ENCODE results near the gene MBTPS1.

The MBTPS1 gene

DNA sequence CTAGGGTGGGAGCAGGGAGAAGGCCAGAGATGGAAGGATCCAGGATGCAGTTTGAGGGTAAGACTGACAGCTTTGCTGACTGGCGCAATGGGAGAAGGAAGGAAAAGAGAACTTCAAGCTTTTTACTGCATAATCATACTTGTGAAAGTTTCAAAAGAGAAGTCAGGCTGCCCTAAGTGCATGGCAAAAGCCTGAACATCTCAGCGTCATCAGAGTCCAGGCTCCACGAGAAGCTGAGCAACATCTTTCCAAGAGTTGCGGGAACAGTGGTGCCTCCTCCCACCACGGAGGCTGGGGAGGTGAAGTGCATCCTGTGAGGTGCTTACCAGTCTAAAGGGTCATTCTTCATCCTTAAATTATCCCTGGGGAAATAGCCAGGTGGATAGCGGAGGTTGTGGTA, 47.2 kb downstream of the MBTPS1 start:
- no peak for DNase-seq

DNA sequence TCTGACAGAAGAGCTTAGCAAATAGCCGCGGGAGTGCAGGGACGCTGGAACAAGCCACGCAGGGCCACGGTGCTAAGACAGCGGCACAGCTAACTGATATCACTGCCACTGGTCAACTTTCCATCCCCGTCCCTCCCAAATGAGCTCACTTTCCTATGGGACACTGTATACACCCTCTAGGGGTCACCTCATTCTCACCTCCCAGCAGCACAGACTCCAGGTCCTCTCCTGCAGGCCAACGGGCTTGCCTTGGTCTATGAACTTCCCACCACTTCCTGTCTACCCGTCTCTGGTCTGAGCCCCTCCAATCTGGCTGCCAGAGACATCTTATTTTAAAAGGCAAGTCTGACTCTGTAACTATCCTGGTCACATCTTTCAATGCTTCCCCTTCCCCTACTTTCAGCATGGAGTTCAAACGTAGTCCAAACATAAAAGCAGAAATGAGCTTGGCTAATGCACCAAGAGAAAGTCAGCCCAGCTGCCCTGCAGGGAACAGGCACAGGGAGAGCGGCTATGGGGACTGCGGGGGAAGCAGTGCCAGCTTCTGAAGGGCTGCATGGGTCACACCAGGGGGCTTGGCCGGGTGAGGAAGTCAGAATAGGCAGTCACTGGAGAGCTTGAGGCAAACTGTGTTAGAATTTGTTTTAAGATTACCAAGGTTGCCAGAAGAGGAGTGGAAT, 47.8 kb downstream of the MBTPS1 start:
- no peak for DNase-seq

DNA sequence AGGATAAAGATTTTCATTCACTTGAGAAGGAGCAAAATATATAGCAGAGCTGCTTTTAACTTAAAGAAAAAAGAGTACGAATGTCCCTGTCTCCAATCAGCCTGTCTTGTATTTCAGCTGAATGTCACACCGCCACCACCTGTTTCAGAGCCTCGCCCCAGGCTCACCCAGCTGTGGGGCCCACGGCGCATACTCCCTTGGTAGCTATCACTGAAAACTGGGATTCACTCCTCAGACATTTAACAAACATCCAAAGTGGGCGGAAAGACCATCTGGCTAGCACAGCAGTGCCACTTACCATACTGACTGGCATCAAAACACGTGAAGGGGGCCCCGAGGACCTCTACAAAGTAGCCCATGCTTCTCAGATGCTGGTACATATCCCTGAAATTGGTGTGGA, 48.7 kb downstream of the MBTPS1 start:
- DNase-seq, result no peak

DNA sequence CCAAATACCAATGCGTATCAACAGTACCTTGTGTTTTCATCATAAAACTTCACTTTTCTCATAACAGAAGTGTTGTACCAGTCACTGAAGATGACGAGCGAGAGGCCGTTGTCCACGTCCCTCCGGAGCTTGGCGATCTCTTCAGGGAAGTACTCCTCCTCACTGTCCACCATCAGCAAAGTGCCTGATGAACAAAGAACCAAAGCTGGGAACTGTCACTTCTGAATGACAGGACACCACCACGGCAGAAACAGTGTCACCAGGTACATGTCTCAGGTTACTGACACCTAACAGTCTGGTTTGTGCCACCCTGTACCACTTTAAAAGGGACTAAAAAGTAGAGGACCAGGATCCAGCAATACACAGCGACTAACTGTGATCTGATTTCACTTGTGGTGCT, 49.1 kb downstream of the MBTPS1 start:
- no peak for DNase-seq

DNA sequence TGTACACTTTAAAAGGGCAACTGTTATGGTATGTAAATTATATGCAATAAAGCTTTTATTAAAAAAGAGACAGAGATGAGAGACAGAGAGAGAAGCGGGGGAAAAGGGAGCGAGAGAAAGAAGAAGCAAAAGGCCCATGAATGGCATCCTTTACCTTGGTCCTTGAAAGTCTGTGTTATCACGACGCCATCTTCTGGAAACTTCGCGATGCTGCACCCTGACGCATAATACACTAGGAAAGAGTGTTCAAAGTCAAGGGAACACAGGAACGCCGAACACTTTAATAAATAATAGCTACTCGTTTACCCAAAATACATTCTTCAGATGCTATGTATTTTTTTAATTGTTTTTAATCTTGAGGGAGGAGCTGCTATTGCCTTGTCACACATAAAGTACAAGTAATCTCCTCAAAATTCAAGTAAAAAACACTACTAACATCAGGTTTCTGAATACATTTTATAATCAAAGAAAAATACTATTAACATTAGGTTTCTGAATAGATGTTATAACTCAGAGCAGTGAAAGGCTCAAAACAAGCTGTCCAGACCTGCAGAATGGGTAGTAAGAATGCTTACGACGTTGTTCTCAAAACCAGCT, 51.1 kb downstream of the MBTPS1 start:
- DNase-seq, result no peak

DNA sequence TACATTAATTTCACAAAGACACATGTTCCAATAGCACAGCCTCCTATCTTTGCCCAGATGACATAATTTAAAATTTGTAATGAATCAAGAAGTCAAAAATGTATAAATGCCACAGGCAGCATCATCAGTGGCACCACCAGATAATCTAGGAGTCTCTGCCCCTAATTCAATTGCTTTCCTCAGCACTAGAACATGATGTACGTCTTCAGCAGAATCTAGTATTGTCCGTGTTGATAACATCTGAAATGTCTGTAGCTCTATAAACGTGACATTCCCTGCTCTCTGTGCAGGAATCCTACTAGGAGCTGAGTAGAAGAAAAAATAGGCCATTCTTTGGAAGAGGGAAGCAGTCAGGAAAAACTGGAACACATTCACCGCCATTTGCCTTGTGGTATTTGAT, 52.8 kb downstream of the MBTPS1 start:
- DNase-seq, result no peak

DNA sequence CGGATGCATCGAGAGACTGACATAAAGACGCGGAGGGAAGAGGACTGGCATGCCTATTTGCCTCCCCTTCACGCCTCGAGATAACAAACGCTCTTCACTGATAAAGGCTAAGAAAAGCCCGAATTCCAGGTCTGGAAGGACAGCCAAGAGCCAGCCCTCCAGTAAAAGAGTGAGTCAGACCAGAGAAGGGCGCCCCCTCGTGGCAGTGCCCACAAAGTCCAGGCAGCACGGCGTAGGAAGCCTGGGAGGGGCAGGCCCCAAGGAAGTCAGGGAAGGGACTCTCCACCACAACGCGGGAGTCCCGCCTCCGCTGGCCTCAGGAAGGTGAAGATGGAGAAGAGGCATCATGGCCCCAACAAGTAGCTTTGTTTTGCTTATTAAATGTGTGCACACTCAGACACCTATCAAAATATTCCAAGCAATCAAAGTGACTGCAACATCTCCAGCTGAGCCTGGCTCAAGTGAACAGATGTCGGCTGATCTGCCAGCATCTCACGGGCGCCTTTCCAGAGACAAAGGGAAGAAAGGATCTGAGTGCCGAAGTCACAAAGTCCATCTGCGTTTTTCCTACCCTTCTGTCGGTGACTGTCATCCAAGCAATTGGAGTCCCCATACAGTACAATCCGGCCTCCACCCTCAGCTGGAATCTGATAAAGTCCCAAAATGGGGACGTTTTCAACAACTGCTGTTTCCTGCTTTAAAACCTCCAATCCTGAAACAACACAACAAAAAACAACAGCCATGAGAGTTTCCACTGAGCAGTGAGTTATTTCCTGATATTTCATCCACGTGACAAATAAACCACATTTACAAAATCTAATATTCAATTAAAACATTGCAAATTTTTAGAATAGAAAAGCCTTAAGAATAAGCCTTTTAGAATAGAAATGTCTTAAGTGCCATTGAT, 53.8 kb downstream of the MBTPS1 start:
- DNase-seq, result no peak

DNA sequence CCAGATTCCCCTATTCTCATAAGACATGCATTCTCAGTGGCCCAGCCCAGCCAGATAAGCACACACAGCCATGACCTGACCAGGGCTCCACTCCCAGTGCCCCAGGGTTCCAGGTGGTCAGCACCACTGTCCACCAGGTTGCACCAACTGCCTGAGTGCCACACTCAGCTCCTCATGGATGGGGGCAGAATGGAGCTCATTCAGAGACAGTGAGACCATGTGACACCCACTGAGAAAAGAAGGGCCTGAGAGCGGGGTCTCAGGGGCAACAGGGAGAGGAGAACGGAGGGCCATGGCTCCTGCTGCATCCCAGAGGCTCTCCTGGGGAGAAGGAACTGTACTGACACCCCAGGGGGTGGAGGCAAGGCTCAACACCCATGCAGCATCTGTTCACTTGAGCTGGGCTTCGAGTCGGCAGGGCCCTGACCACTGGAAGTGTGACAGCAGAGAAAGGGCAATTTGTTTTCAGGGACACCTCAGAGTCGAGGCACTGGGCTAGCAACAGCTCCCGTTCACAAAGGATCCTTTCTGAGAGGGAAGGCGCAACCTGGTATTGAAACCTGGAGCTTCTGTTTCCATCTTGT, 55.4 kb downstream of the MBTPS1 start:
- DNase-seq, result no peak

DNA sequence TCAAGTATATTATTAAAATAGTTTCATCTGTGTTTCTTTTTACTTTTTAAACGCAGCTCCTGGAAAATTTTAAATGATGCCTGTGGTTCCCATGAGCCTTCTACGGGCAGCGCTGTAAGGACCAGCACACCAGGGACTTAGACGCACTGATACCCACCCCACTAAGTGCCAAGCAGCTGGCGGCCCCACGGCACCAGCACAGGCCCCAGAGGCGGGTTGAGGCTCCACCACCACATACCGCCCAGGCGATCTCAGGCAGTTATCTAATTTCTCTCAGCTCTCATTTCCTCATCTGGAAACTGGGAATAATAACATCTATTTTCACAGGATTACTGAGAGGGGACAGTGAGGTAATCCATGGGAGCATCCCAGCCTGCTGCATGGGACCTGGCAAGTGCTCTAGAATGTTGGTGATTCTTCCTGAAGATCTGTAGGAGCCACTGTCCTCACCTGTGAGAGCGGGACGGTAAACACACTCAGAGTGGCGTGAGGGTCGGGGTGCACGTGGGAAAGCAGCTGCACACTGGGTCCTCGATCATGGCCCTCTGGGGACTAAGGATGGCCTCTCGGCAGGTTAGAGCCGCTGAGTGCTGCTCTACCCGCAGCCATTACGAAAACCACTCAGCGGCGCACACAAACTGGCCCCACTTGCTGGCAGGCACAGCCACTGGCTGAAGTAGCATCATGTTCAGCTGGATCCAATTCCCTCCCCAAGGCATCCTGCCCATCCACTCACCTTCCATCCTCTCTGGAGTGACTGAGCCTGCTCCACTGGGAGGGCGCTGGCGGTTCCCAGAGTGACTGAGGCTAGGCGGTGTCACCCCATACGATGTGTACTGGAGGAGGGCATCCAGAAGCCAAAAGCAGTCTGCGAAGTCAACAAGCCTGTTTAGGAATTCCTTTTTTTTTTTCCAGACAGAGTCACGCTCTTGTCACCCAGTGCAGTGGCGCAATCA, 56.5 kb downstream of the MBTPS1 start:
- peak; percentile 36 for DNase-seq

DNA sequence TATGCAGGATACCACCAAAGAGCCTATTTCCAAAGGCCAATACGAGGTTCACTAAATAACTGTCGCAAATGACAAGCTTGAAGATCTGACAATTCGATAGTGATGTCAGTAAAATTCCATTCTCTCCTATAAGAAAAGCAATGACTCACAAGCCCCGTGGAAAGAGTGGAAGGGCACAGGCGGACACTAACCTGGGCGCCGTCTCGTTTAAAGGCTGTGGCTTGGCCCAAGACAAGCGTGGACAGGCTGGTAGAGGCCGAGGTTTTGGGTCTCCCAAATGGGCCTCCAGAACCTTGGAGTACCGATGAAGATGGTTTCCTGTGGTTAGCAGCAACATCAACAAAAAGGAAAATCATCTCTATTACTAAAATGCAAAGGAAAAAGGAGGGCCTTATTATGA, 57.6 kb downstream of the MBTPS1 start:
- no peak for DNase-seq

DNA sequence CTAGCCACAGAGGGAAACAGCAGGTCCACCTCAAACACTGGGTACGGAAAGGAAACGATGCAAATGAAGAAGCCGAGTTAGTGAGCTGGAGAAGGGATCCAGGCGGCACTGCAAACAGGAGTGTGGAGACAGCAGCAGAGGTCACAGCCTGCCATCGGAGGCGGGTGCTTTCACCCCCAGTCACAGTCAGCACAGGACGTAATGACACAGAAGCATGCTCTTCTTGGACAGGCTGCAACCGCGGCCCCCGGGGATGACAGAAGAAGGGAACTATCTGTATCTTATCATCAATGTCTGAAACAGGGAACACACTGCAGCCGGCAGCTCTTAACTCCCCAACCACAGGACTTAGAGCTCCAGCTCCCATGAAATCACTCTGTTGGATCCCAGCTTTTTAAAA, 58.1 kb downstream of the MBTPS1 start:
- no peak for DNase-seq

DNA sequence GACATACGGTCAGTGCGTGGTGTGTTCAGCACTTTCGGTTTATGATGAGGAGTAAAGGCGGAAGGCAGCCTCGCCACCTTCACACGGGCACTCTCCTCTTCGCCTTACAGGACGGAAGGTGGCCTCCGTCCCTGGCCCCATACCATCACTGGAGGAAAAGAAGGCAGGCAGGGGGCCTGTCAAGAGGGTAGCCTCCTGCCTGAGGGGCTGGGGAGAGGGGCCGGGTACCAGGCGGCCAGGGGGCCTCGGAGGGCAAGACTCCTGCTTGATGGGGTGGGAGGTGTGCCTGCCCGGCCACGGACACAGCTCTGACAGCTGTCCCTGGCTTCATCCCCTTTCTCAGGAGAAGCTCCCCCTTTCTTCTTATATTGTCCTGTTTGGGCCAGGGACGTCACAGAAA, 58.5 kb downstream of the MBTPS1 start:
- DNase-seq, result no peak

DNA sequence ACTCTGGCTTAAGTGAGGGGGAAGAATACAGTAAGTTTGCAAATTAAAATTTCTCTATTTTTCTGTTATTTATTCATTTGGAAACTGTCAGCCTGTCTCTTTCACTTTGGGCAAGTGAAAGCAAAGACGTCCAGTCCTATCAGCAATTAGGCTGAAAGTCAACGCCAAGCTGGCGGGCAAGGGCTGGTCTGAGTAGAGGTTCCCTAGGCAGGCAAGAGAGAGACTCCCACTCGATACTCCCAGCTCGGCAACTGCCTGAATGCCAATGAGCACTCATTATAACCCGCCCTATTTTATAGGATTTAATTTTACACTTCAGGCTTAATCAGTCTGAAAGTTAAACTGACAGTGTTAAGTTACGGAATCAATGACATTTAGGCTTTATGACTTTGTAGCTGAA, 59.8 kb downstream of the MBTPS1 start:
- no peak for DNase-seq

DNA sequence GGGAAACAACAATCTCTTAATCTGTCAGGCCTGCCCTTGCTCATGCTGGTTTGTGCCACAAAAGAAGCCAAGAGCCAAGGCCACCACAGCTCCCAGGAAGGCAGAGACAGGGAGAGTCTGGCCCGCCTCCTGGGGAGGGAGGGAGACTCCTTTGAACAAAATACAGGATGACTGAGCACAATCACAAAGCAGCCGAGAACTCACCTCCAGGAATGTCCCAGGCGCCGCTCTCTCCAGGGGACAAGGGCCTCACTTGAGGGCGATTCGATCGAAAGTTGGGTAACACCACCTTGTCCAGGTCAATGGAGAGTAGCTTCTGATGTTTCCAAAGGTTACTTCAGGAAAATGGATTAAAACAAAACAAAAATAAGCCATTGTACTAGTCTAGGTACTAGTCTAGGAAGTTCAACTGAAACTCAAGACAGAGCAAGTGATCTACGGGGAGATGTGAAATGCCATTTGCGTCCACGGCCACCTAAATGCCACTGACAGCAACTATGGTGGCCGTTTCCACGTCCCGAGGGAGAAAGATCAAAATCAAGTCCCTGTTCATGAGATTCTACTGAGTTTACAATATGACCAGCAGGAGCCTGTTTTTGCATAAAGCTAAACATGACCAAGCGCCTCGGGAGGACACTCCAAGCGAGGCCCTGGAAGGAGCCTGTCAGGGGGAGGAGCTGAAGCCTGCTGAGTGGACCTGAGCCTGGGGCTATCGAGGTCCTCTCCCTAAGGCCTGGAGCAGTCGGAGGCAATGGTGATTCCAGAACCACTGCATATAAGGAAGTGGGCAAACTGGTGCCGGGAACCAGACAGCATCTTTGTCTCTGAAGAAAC, 60.7 kb downstream of the MBTPS1 start:
- no peak for DNase-seq

DNA sequence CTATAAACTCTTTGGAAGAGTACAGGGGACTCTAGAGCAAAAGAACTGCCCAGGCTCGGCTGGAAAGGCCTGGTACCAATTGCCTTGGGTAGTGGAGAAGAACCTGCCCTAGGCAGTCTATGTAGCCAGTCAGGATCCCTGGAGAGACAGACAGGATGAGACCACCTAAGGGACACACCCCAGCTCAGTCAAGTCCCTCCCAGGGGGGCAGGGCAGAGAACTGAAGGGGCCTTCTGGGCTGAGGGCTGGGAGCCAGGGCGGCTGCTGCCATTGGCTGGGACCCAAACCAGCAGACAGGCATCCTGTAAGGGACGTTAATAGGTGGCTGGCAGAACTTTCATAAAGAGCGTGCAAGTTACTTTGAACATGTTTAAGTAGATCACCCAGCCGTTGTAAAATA, 61.4 kb downstream of the MBTPS1 start:
- DNase-seq, result no peak

DNA sequence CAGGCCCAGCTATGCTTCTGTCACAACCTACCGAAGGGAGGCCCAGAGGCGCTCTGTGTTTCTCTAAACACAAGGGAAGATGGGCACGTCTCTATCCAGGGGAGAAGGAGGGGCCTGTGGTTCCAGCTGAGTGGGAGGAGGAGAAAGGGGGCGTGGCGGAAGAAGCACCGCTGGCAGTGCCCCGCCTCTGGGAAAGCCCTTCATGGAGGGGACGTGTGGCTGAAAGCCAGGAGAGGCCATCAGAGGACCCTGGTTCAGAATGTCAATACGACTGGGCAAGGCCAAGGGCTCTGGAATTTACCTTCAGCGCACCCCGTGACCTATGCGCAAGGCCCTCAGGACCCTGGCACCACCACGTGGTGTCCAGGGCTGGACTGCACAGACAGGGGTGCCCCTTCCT, 61.8 kb downstream of the MBTPS1 start:
- no peak for DNase-seq

DNA sequence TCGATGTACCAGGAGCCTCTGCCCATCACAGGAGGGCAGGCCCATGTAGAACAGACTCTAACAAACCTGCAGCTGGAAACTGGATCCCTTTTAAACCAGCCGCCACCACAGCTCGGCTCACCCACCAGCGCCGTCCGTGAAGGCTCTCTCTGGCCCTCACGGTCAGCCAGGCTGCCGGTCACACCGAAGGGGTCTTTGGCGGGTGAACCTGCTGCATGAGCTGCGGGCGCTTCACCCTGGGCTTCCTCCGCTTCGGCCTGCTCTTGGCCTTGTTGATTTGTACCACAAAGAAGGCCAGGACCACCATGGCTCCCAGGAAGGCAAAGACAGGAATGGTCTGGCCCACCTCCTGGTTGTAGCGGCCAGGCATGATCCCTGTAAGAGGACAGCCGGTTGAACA, 62.5 kb downstream of the MBTPS1 start:
- no peak for DNase-seq

DNA sequence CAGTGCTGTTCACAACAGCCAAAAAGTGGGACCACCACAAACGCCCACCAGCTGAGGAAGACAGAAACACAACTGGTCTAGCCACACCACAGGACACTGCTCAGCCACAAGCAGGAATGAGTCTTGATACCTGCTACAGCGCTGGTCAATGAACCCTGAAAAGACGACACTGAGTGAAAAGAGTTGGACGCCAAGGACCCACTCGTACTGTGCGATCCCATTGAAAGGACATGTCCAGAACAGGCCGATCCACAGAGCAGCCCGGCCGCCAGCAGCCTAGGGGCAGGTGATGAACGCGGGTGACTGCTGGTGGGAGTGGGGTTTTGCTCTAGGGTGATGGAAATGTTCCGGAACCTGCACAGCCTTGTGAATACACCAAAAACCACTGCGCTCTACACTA, 63.5 kb downstream of the MBTPS1 start:
- DNase-seq, result no peak

DNA sequence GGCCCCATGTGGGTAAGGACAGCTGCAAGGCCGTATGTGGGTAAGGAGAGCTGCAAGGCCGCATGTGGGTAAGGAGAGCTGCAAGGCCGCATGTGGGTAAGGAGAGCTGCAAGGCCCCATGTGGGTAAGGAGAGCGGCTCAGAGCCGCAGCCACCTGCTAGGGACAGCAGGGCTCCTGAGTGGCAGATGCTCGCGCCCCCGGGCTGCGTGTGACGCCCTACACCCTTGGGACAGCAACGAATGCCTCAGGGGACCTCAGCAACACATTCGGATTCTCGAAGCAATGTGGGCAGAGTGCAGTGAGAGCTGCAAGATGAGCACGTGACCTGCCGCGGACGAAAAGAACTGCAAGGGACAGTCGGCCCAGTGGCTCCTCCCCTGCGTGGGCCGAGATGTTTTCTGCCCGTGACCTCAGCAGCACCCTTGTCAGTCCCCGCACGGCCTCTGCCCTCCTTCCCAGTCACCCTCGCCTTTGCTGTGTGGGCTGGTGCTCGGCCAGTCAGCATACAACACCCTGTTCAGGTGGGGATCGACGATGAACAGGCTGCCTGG, 64.6 kb downstream of the MBTPS1 start:
- no peak for DNase-seq

DNA sequence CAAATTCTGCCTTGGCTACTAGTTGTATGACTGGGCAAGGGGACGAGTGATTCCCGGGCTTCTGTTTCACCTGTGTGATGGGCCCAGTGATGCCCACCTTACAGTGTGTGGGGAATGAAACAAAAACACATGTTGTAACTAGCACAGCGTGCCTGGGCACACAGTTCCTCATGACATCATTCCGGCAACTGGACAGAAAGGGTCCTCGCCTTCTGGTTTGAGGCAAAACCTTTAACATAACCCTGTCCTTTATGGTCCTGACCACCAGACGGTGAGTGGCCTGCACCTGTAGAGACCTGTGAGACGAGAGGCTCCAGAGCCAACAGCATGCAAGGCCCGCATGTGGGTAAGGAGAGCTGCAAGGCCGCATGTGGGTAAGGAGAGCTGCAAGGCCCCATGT, 66.4 kb downstream of the MBTPS1 start:
- DNase-seq, result no peak

DNA sequence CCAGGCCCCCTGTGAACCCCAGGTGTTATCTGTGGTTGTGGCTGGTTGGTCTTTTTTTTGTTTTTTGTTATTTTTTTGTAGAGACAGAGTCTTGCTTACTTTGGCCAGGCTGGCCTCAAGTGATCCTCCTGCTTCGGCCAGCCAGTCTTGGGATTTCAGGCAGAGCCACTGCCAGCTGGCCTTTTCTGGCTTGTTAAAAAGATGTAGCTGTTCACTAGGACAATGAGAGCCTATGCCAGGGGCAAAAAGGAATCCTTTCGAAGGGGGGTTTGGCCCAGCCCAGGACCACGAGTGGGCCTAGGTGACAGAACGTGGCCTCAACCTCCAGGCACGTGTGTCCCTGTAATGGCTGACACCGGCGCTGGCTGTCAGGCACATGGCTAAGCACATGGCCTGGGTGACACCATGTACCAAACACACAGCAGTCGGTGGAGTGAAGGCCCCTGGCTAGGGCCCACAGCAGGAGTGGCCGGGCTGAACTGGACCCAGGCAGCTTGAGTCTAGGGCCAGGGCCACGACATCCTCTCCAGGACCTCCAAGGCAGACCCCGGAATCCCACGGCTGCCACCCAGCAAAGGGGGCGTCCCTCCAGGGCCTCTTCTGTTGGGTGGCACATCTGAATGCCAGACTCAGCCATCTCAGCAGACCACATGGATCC, 67.2 kb downstream of the MBTPS1 start:
- DNase-seq, result no peak

Data from NCI-H187 treated with DMSO at 0.1 percent for 48 hours (cell line).